NCI-H748 (cell line): ENCODE measurements around the gene GVQW3.
"Not testable (repeated sequence)": the region's sequence is repeated elsewhere in the genome, so short reads cannot be mapped to it uniquely, and the experiment has no call there.

ENCODE experiments used
- DNase-seq: peaks from one replicate; lab custom pipeline; 2025; ENCODE audit not compliant: unreplicated experiment; lab: John Stamatoyannopoulos, UW

Gene GVQW3

GRCh38 chr11:76385903-76386302, 4.8 kb downstream of the GVQW3 start:
- no peak for DNase-seq

DNA sequence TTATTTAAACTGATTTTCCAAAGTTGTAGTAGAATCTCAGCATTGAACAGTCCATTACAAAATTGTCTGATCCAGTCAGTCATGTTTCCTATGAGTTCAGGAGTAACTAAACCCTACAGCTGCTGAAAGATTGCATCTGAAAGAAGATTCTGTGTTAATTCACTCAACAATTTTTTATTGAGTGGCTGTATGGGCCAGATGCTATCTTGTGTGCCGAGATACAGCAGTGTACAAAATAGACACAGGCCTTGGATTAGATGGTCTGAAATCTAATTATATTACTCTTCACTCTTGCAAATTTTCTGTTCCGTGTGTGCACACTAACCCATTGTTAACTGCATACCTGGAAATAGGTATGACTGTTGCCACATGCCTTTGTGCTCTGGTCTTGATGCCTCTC, 7.3 kb downstream of the GVQW3 start:
- DNase-seq = no peak

DNA sequence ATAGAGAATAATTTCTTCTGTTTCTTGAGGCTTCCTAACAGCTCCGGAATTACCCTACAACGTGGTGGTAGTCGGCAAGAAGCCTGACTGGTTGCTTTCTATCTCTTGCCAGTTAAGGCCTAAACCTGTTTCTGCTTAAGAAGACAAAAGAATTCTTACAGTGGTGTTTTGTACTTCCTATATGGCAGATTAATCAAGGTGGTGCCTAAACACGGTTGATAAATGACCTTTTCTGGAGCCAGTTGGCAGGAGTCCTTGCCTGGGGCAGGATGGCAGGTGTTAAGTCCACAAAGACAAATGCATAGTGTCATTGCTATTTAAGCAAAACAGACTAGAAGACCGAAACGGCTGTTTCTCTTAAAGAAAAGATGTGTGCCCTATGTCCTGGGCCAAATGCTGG, 9.9 kb downstream of the GVQW3 start:
- peak; percentile 21 for DNase-seq

DNA sequence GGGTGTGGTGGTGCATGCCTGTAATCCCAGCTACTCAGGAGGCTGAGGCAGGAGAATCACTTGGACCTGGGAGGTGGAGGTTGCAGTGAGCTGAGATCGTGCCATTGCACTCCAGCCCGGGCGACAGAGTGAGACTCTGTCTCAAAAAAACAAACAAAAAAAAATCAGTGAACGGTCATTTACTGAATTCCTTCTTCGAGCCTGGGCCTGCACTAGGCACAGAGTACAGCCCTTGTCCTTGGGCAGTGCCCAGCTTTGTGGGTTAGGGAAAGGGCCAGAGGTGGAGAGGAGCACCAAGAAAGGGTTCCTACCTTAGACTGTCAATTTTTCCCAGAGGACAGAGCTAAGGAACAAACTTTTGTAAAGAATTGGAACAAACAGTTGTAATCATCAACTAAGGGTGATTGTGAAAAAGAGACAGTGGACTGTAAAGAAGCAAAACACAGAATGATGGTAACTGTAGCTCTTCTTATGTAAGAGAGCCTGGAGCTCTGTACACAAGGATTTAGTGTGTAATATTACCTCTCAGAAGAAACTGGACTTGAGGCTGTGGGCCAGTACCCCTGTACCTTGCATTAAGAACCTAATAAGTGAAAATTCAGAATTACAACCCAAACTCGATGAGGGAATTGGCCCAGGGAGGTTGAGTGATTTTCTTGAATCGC, 10.8 kb downstream of the GVQW3 start:
- no peak for DNase-seq

DNA sequence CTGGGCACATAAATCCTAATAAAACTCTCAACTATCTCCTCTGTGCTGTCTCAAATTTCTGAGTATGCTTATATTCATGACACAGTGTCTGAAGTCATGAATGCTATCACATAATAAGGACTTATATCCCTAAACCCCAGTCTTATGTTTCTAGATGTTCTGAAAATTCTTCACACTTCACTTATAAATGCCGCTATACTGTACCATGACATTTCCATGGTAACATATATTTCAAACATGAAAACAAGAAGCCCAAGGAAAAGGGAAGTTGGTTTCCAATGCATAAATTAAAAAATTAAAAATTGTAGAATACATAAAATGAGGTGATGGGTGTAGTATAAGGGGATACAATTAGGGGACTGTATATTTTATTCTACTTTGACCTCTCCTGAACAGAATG, 11.7 kb downstream of the GVQW3 start:
- no peak for DNase-seq

GRCh38 chr11:76394411-76394810, 13.3 kb downstream of the GVQW3 start:
- DNase-seq = peak; percentile 22

- no peak for DNase-seq
Observed at GRCh38 chr11:76395296-76395695, 14.2 kb downstream of the GVQW3 start.

- no peak for DNase-seq
Observed at GRCh38 chr11:76397383-76397782, 16.3 kb downstream of the GVQW3 start.

DNA sequence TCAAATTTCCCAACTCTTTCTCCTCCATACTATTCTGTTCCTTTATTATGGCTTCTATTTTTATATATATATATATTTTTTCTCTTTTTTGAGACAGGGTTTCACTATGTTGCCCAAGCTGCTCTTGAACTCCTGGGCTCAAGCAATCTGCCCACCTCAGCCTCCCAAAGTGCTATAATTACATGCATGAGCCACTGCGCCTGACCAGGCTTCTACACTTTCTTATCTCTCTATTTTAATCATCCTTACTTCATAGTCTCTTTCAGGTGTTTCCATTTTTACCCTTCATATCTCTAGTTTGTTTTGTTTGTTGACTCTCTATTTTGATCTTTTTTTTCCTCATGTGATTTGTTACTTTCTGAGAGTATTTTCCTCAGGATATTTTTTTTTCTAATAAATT, 19.8 kb downstream of the GVQW3 start:
- no peak for DNase-seq

- DNase-seq = not testable (repeated sequence)
Observed at GRCh38 chr11:76401484-76401883, 20.4 kb downstream of the GVQW3 start.

- no peak for DNase-seq
Observed at GRCh38 chr11:76406359-76406758, 25.2 kb downstream of the GVQW3 start.

GRCh38 chr11:76408171-76408965, 27.2 kb downstream of the GVQW3 start:
- no peak for DNase-seq

DNA sequence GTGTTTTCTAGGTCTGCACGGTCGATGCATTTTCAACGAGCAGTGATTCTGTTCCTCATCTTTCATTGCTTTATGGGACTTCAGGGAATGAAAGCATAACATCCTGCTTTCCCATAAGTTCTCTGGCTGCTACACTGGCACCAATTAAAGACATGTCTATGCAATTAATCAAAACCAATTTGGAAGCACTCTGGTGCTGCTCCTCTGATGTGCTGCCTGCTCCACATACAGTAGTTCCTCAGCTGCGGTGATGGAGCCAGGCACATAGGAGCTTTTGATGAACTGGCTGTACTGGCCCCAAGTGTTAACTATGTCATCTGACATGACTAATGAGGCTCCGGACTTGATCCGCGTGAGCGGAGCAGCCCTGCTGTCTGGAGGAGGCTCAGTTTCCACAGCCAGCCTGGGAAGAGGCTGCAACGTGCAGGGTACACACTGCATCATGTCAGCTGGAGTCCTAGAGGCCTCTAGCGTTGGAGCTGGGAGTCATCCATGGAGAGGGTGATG, 29.8 kb downstream of the GVQW3 start:
- DNase-seq = no peak

DNA sequence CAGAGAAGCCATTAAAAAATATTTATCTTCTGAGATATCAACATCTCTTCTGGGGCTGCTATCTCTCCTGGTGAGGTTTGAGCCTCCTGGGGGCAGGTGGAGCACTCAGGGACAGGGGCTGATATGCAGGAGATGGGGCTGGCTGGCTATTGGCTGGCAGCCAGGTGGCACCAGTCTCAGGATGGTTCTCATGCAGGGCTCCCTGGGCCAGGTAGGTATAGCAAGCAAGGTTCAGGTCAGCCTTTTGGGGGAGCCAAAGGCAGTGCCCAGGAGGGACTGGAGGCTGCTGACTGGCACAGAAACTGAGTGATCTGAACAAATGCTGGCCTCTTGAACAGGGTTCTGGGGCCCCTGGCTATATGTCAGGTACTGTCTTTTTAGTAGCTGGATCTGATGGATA, 34.0 kb downstream of the GVQW3 start:
- DNase-seq = peak; percentile 5

DNA sequence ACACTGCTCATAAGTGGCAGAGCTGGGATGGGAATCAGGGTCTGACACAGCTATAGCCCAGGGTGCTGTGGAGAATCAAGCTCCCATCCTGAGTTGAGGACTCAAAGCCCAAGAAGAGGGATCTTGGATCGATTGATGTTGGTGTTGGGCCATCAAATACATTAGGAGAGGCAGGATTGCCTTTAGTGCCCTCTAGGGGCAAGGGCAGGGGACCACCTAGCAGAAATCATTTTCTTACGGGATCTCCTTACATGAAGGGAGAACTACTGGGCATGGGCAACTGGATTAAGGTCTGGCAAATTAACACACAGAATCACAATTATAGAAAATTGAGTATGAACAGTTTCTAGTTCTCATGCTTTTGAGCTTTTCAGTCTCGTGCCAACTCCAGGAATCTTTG, 38.8 kb downstream of the GVQW3 start:
- DNase-seq = peak; percentile 16

GRCh38 chr11:76424379-76424778, 43.3 kb downstream of the GVQW3 start:
- no peak for DNase-seq

GRCh38 chr11:76424891-76425290, 43.8 kb downstream of the GVQW3 start:
- DNase-seq = no peak

DNA sequence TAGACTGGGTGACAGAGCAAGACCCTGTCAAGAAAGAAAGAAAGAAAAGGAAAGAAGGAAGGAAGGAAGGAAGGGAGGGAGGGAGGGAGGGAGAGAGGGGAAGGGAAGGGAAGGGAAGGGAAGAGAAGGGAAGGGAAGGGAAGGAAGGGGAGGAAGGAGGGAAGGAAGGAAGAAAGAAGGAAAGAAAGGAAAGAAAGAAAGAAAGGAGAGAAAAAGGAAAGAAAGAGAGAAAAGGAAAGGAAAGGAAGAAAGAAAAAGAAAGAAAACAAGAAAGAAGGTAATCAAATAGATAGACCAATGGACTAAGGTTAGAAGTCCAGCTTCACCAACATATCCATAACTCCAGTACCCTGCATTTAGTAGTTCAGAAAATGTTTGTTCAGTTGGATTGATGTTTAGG, 45.5 kb downstream of the GVQW3 start:
- no peak for DNase-seq

DNA sequence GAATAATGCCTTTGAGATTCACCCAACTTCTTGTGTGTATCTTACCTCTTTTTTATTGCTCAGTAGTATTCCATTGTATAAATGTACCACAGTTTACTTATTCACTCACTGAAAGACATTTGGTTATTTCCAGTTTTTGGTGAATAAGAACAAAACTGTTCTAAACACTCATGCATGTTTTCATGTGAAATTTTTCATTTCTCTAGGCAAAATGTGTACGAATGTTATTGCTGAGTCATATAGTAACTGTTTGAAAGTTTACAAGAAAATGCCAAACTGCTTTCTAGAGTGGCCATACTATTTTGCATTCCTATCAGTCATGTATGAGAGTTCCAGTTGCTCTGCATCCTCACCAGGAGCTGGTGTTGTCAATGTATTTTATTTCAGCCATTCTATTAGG, 54.9 kb downstream of the GVQW3 start:
- no peak for DNase-seq

DNA sequence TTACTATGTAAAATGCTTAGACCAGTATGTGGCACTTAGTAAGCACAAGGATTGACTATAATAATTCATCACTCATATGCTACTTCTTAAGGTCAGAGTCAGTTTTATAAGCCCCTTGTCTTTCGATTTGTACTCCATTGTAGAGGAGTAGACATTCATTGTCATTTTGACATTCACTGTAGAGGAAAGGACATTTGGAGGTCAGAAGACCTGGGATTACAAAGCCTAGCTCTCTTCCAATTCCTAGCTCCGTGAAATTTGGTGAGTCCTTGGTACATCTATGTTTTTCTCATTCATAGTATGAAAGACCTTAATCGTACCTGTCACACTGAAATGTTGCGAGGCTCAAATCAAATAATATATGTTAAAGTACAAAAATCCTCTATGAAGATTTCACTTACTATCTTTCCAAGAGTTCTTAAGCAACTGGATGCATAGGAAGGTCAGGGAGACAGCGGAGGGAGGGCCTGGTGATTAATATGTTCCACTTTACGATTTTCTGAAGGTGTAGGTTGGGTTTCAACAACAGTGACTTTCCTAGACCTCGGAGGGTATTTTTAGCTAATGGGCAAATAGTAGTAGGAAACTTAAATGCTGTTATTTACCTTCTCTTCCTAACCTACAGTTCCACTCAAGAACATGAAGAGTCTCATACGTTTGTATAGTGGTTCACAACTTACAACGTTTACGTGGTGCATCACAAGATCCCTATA, 62.3 kb downstream of the GVQW3 start:
- peak; percentile 7 for DNase-seq

DNA sequence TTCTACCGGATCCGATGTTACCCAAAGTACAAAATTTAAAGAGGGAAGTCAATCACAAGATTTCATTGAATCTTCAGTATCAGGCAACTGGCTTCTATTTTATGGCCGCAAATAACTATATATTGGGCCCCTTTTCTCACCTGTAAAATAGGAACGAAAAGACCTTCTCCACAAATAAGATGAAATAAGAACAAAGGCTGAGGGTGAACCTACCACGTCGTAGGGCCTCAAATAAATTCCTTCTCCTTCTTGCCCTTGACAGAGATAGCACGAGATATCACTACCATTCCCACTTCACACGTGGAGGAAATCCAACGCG, 62.9 kb downstream of the GVQW3 start:
- DNase-seq = no peak
